K562 (cell line): ENCODE results near the gene CLSTN1. TPM values are rescaled to one million over a fixed set of nuclear protein-coding genes. Genes with fewer than 3 reads are reported as not detected.
A peak's percentile ranks its signal among the peaks of the same experiment; 100 is the strongest.

Experiments
- C11orf30 ChIP-seq: fragments of 450-650 bp; IDR thresholded peaks from 2 replicates; pipeline ENCODE4 v1.6.1; 2016; ENCODE audit warnings: low read depth, mild to moderate bottlenecking
- CHD2 ChIP-seq: IDR thresholded peaks from 2 replicates; pipeline ENCODE4 v1.6.1; 2011; ENCODE audit warnings: low read depth, low read length
- GATA2 ChIP-seq: sonication (generic); formaldehyde crosslinking; IDR thresholded peaks from 2 replicates; pipeline ENCODE4 v1.4.0; 2020; ENCODE audit warnings: mild to moderate bottlenecking, missing genetic modification reagents
- GATAD2B ChIP-seq: fragments of 450-650 bp; IDR thresholded peaks from 2 replicates; pipeline ENCODE4 v1.6.1; 2017; ENCODE audit warnings: mild to moderate bottlenecking, borderline replicate concordance
- HCFC1 ChIP-seq: IDR thresholded peaks from 2 replicates; pipeline ENCODE4 v1.6.1; 2012; ENCODE audit warnings: low read depth, low read length, improper control_type of control experiment
- IRF2 ChIP-seq: sonication (generic); formaldehyde crosslinking; IDR thresholded peaks from 2 replicates; pipeline ENCODE4 v1.8.1; 2022; ENCODE audit warnings: mild to moderate bottlenecking, missing genetic modification reagents
- NCOR1 ChIP-seq: fragments of 450-650 bp; IDR thresholded peaks from 2 replicates; pipeline ENCODE4 v1.6.1; 2016; ENCODE audit warnings: mild to moderate bottlenecking, moderate library complexity
- RB1 ChIP-seq: fragments of 450-650 bp; IDR thresholded peaks from 2 replicates; pipeline ENCODE4 v1.6.1; 2017; ENCODE audit warnings: low read depth, mild to moderate bottlenecking
- SP1 ChIP-seq: sonication (generic); formaldehyde crosslinking; IDR thresholded peaks from 2 replicates; pipeline ENCODE4 v1.8.1; 2022; ENCODE audit warnings: mild to moderate bottlenecking, missing genetic modification reagents
- SRF ChIP-seq, 2 experiments: fragments of 250-450, 450-650 bp in 1 of 2; sonication (Bioruptor Pico) in 1 of 2; sonication (generic) in 1 of 2; formaldehyde crosslinking; IDR thresholded peaks; 2 replicates each; pipeline versions ENCODE4 v1.5.0 to v1.5.1; 2020 to 2022; ENCODE audit warnings: mild to moderate bottlenecking in 1 of 2, missing genetic modification reagents in 1 of 2
- TEAD4 ChIP-seq, 2 experiments: sonication (generic) in 1 of 2; formaldehyde crosslinking in 1 of 2; IDR thresholded peaks; 2 replicates each; pipeline versions ENCODE4 v1.6.1 to v1.8.0; 2012 to 2022; ENCODE audit warnings: borderline replicate concordance in 1 of 2, inconsistent platforms in 1 of 2, low read length in 1 of 2, mild to moderate bottlenecking in 1 of 2, missing genetic modification reagents in 1 of 2
- THRAP3 ChIP-seq: fragments of 450-650 bp; IDR thresholded peaks from 2 replicates; pipeline ENCODE4 v1.6.1; 2016; ENCODE audit warnings: mild to moderate bottlenecking, inconsistent platforms, borderline replicate concordance
- YY1 ChIP-seq, 3 experiments: IDR thresholded peaks; 2 replicates each; pipeline ENCODE4 v1.6.1; 2011; ENCODE audit warnings: low read length in 2 of 3, mild to moderate bottlenecking in 2 of 3, moderate library complexity in 2 of 3, borderline replicate concordance in 1 of 3, control low read depth in 1 of 3, low read depth in 1 of 3; ENCODE audit not compliant: insufficient read depth in 3 of 3, insufficient replicate concordance in 2 of 3, control insufficient read depth in 1 of 3, insufficient read length in 1 of 3; ENCODE audit errors: extremely low read depth in 1 of 3
- ZNF766 ChIP-seq: fragments of 200-800 bp; sonication (Bioruptor generic); conservative IDR thresholded peaks from 2 replicates; pipeline ENCODE4 v1.6.1; 2016; ENCODE audit warnings: missing genetic modification characterization, missing compliant biosample characterization
- polyA plus RNA-seq, 8 experiments: library from polyadenylated mRNA; depleted of rRNA in 4 of 8; stranded (reverse) in 5 of 8; unstranded in 3 of 8; fragments of >200 nt; fragmentation: Nextera tagmentation in 2 of 8; fragmentation: Illumina TruSeq in 1 of 8; extraction: Ambion mirVana in 2 of 8; extraction: Trizol in 1 of 8; gene quantifications; 2 replicates each; pipeline versions ENCODE4 v1.2.1 to v1.2.3, GENCODE V29; 2011 to 2014; ENCODE audit warnings: inconsistent platforms in 1 of 8, missing spikeins in 1 of 8
- total RNA-seq, 7 experiments: library from RNA; depleted of rRNA in 6 of 7; stranded (reverse); fragments of >200 nt in 6 of 7; fragmentation: Illumina TruSeq in 2 of 7; extraction: Trizol in 2 of 7; gene quantifications; 2 replicates each; pipeline versions ENCODE4 v1.2.1 to v1.2.3, GENCODE V29; 2011 to 2021; ENCODE audit warnings: low replicate concordance in 1 of 7
- TF ChIP-seq, protein P1 (sequence below): fragments of 250-450 bp; sonication (Bioruptor Pico); IDR thresholded peaks from 2 replicates; pipeline ENCODE4 v1.5.0; 2020; ENCODE audit warnings: mild to moderate bottlenecking
- TF ChIP-seq, protein P2 (sequence below), 3 experiments: IDR thresholded peaks in 2 of 3; conservative IDR thresholded peaks in 1 of 3; 2 replicates each; pipeline ENCODE4 v1.5.1; 2011 to 2012; ENCODE audit warnings: low read length in 3 of 3, mild to moderate bottlenecking in 3 of 3, control low read depth in 2 of 3, improper control_type of control experiment in 1 of 3, inconsistent platforms in 1 of 3, low read depth in 1 of 3, mixed read lengths in 1 of 3, moderate library complexity in 1 of 3; ENCODE audit not compliant: insufficient read depth in 2 of 3
- TF ChIP-seq, protein P3 (sequence below), 2 experiments: fragments of 150-350 bp in 1 of 2; IDR thresholded peaks; 2 replicates each; pipeline ENCODE4 v1.6.1; 2012 to 2016; ENCODE audit warnings: low read depth in 2 of 2, low read length in 2 of 2, mild to moderate bottlenecking in 1 of 2, moderate library complexity in 1 of 2

The CLSTN1 gene
- total and polyA plus RNA-seq, 9 of the 15 experiments (the other 6 are each of a cell fraction or from before 2014, with no cell fraction given) = 1.1 to 32.5 (median 13.3) TPM

GRCh38 chr1:9721606-9722377 lies 102.0 kb downstream of the CLSTN1 start (continued):
- TF ChIP-seq, protein P1, sequence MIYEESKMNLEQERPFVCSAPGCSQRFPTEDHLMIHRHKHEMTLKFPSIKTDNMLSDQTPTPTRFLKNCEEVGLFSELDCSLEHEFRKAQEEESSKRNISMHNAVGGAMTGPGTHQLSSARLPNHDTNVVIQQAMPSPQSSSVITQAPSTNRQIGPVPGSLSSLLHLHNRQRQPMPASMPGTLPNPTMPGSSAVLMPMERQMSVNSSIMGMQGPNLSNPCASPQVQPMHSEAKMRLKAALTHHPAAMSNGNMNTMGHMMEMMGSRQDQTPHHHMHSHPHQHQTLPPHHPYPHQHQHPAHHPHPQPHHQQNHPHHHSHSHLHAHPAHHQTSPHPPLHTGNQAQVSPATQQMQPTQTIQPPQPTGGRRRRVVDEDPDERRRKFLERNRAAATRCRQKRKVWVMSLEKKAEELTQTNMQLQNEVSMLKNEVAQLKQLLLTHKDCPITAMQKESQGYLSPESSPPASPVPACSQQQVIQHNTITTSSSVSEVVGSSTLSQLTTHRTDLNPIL (CRISPR knock-in tag) = no peak
- no peak for TF ChIP-seq GATAD2B
- peak; percentile 23; the same call in 1 of the 2 replicates for TF ChIP-seq SP1 (CRISPR knock-in tag)
- no peak for TF ChIP-seq IRF2
- no peak for TF ChIP-seq NCOR1
- TF ChIP-seq SRF (CRISPR knock-in tag; IDR thresholded peaks at IDR 0.05) = no peak
- TF ChIP-seq, protein P2, sequence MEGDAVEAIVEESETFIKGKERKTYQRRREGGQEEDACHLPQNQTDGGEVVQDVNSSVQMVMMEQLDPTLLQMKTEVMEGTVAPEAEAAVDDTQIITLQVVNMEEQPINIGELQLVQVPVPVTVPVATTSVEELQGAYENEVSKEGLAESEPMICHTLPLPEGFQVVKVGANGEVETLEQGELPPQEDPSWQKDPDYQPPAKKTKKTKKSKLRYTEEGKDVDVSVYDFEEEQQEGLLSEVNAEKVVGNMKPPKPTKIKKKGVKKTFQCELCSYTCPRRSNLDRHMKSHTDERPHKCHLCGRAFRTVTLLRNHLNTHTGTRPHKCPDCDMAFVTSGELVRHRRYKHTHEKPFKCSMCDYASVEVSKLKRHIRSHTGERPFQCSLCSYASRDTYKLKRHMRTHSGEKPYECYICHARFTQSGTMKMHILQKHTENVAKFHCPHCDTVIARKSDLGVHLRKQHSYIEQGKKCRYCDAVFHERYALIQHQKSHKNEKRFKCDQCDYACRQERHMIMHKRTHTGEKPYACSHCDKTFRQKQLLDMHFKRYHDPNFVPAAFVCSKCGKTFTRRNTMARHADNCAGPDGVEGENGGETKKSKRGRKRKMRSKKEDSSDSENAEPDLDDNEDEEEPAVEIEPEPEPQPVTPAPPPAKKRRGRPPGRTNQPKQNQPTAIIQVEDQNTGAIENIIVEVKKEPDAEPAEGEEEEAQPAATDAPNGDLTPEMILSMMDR (IDR thresholded peaks at IDR 0.05 in 2 of 3, conservative IDR thresholded peaks at IDR 0.05 in 1 of 3; ENCODE audit: insufficient read depth in 2 of 3, low read depth in 1 of 3, low read length in 3 of 3) = peak; percentile 76 to 90 (median 87)
- TF ChIP-seq CHD2 = no peak
- TF ChIP-seq ZNF766 (CRISPR knock-in tag) = no peak
- TF ChIP-seq YY1 (IDR thresholded peaks at IDR 0.05; ENCODE audit: borderline replicate concordance in 1 of 3, control insufficient read depth in 1 of 3, extremely low read depth in 1 of 3, insufficient read depth in 3 of 3, insufficient read length in 1 of 3, insufficient replicate concordance in 2 of 3, low read depth in 1 of 3, low read length in 2 of 3) = peak in 1 of 3 experiments; percentile 28
- TF ChIP-seq C11orf30 = no peak
- no peak for TF ChIP-seq THRAP3
- TF ChIP-seq, protein P3, sequence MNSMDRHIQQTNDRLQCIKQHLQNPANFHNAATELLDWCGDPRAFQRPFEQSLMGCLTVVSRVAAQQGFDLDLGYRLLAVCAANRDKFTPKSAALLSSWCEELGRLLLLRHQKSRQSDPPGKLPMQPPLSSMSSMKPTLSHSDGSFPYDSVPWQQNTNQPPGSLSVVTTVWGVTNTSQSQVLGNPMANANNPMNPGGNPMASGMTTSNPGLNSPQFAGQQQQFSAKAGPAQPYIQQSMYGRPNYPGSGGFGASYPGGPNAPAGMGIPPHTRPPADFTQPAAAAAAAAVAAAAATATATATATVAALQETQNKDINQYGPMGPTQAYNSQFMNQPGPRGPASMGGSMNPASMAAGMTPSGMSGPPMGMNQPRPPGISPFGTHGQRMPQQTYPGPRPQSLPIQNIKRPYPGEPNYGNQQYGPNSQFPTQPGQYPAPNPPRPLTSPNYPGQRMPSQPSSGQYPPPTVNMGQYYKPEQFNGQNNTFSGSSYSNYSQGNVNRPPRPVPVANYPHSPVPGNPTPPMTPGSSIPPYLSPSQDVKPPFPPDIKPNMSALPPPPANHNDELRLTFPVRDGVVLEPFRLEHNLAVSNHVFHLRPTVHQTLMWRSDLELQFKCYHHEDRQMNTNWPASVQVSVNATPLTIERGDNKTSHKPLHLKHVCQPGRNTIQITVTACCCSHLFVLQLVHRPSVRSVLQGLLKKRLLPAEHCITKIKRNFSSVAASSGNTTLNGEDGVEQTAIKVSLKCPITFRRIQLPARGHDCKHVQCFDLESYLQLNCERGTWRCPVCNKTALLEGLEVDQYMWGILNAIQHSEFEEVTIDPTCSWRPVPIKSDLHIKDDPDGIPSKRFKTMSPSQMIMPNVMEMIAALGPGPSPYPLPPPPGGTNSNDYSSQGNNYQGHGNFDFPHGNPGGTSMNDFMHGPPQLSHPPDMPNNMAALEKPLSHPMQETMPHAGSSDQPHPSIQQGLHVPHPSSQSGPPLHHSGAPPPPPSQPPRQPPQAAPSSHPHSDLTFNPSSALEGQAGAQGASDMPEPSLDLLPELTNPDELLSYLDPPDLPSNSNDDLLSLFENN (IDR thresholded peaks at IDR 0.05; ENCODE audit: low read depth in 2 of 2, low read length in 2 of 2) = no peak
- TF ChIP-seq HCFC1 = no peak
- peak; percentile 53; the same call in 1 of the 2 replicates for TF ChIP-seq RB1
- no peak for TF ChIP-seq TEAD4 (IDR thresholded peaks at IDR 0.05; ENCODE audit: low read length)
- no peak for TF ChIP-seq TEAD4 (CRISPR knock-in tag; IDR thresholded peaks at IDR 0.05; ENCODE audit: borderline replicate concordance)
- no peak for TF ChIP-seq GATA2 (CRISPR knock-in tag)
